Measurements from ENCODE around the gene VRK3. TPM values are rescaled to one million over a fixed set of nuclear protein-coding genes. Genes with fewer than 3 reads are reported as not detected.

Gene VRK3
- total RNA-seq, 2 donors from 2014 or later = 43.5 to 48.9 TPM

GRCh38 chr19:49984491-49984890, 40.7 kb downstream of the VRK3 start:
- no peaks in the 10 kb centered on the region for H3K27me3 Mint-ChIP-seq (ENCODE audit: insufficient read depth)
- no peaks in the 10 kb centered on the region for H3K4me1 ChIP-seq (ENCODE audit: control insufficient read depth, insufficient read depth, low read length)
- H3K36me3 Mint-ChIP-seq (ENCODE audit: low read depth) = peaks cover 37% of the 10 kb centered on the region
- no peak overlapping the region for H3K4me3 ChIP-seq (ENCODE audit: low read length)
- peaks cover 11% of the 10 kb centered on the region for H3K36me3 ChIP-seq (ENCODE audit: control insufficient read depth, insufficient read depth, low read length)
- no peak overlapping the region for H3K4me3 Mint-ChIP-seq
- no peaks in the 10 kb centered on the region for H3K27me3 ChIP-seq (ENCODE audit: control insufficient read depth, insufficient read depth, low read length, poor library complexity, severe bottlenecking)
- no peaks in the 10 kb centered on the region for H3K9me3 Mint-ChIP-seq
- TF ChIP-seq CTCF (conservative IDR thresholded peaks at IDR 0.05) = no peak
- no peak overlapping the region for H3K9ac ChIP-seq (ENCODE audit: extremely low read depth, low read length, poor library complexity, severe bottlenecking)
- DNase-seq = no peak
- H3K4me1 Mint-ChIP-seq = no peaks in the 10 kb centered on the region
- 89 to 90% methylated on average over 11 of the region's 11 CpGs for WGBS, 2 experiments (ENCODE audit: insufficient coverage in 1 of 2, insufficient read length in 1 of 2)
- no peaks in the 10 kb centered on the region for H3K9me3 ChIP-seq (ENCODE audit: control insufficient read depth, low read length)
- no peak overlapping the region for H3K27ac Mint-ChIP-seq
- H3K27ac ChIP-seq (ENCODE audit: low read depth, low read length) = no peak overlapping the region

- Mint-ChIP-seq H3K36me3 (ENCODE audit: low read depth) (peaks cover 34% of the 10 kb centered on the region), H3K4me1 (no peaks in the 10 kb centered on the region), H3K4me3 (no peak overlapping the region), H3K27me3 (ENCODE audit: insufficient read depth) (no peaks in the 10 kb centered on the region), H3K9me3 (no peaks in the 10 kb centered on the region), H3K27ac (no peak overlapping the region)
- WGBS, 2 experiments (ENCODE audit: insufficient coverage in 1 of 2, insufficient read length in 1 of 2) = 46 to 49% methylated on average over 5 to 10 of the region's 10 CpGs
- Histone ChIP-seq H3K9ac (ENCODE audit: extremely low read depth, low read length, poor library complexity, severe bottlenecking) (no peak overlapping the region), H3K36me3 (ENCODE audit: control insufficient read depth, insufficient read depth, low read length) (peaks cover 11% of the 10 kb centered on the region), H3K9me3 (ENCODE audit: control insufficient read depth, low read length) (no peaks in the 10 kb centered on the region), H3K27ac (ENCODE audit: low read depth, low read length) (no peak overlapping the region), H3K27me3 (ENCODE audit: control insufficient read depth, insufficient read depth, low read length, poor library complexity, severe bottlenecking) (no peaks in the 10 kb centered on the region), H3K4me1 (ENCODE audit: control insufficient read depth, insufficient read depth, low read length) (no peaks in the 10 kb centered on the region), H3K4me3 (ENCODE audit: low read length) (no peak overlapping the region)
- peak; percentile 96 for TF ChIP-seq CTCF (conservative IDR thresholded peaks at IDR 0.05)
- DNase-seq = peak; percentile 90
Measured at GRCh38 chr19:49983645-49984229, 41.4 kb downstream of the VRK3 start.

- Histone ChIP-seq H3K9me3 (ENCODE audit: control insufficient read depth, low read length) (no peaks in the 10 kb centered on the region), H3K36me3 (ENCODE audit: control insufficient read depth, insufficient read depth, low read length) (peaks cover 7% of the 10 kb centered on the region), H3K27me3 (ENCODE audit: control insufficient read depth, insufficient read depth, low read length, poor library complexity, severe bottlenecking) (no peaks in the 10 kb centered on the region), H3K9ac (ENCODE audit: extremely low read depth, low read length, poor library complexity, severe bottlenecking) (no peak overlapping the region), H3K4me3 (ENCODE audit: low read length) (no peak overlapping the region), H3K27ac (ENCODE audit: low read depth, low read length) (no peak overlapping the region), H3K4me1 (ENCODE audit: control insufficient read depth, insufficient read depth, low read length) (no peaks in the 10 kb centered on the region)
- no peak for DNase-seq
- WGBS, 2 experiments (ENCODE audit: insufficient coverage in 1 of 2, insufficient read length in 1 of 2) = 87 to 90% methylated on average over 17 to 21 of the region's 21 CpGs
- H3K27ac Mint-ChIP-seq = no peak overlapping the region
- no peaks in the 10 kb centered on the region for H3K9me3 Mint-ChIP-seq
- peaks cover 32% of the 10 kb centered on the region for H3K36me3 Mint-ChIP-seq (ENCODE audit: low read depth)
- no peaks in the 10 kb centered on the region for H3K27me3 Mint-ChIP-seq (ENCODE audit: insufficient read depth)
- no peak for TF ChIP-seq CTCF (conservative IDR thresholded peaks at IDR 0.05)
- H3K4me1 Mint-ChIP-seq = no peaks in the 10 kb centered on the region
- no peak overlapping the region for H3K4me3 Mint-ChIP-seq
Measured at GRCh38 chr19:49981603-49982593, 43.3 kb downstream of the VRK3 start.
